GM19324 (cell line): ENCODE results near the gene LIF.

ENCODE experiments used
- ATAC-seq: cut with Tn5 transposase; IDR thresholded peaks from one replicate; pipeline ENCODE4 v1.9.1; 2021; ENCODE audit warnings: mild to moderate bottlenecking, moderate library complexity; ENCODE audit not compliant: unreplicated experiment, low FRiP score

LIF gene

DNA sequence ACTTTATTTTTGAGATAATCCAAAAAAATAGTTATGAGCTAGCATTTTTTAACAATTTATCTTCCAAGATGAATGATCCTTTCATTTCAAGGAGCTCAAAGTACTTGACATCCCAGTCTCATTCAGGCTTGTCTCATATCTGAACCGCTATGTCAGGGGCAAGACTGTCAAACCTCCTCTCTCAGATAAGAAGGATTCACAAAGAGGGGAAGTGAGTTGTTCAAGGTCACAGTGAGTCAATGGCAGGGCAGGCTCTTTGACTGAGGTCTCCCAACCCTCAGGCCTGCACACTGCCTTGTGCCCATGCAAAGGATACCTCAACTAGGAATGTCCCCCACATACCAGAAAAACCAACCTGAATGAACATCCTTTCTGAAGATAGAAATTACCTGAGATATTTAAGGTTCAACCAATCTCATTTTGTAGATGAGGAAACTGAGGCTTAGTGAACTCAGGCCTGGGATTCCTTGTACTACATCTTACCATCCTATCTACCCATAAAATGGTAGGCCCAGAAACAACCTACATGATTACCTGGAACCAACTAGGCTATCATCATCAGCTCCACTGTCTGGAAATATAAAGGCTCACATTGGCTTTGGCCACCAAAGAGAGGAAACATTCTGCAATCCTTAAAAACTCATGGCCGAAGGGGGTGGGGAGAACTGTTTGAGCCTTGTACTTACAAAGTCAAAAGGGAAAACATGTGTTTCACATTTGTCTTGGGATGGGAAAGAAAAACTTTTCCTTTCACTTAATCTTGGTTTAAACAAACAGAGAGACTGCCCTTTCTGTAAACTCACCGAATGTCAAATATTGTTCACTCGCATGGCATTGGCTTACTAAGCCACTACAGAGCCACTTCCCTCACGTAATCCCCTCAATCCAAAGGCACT, 51.1 kb downstream of the LIF start:
- no peak for ATAC-seq

DNA sequence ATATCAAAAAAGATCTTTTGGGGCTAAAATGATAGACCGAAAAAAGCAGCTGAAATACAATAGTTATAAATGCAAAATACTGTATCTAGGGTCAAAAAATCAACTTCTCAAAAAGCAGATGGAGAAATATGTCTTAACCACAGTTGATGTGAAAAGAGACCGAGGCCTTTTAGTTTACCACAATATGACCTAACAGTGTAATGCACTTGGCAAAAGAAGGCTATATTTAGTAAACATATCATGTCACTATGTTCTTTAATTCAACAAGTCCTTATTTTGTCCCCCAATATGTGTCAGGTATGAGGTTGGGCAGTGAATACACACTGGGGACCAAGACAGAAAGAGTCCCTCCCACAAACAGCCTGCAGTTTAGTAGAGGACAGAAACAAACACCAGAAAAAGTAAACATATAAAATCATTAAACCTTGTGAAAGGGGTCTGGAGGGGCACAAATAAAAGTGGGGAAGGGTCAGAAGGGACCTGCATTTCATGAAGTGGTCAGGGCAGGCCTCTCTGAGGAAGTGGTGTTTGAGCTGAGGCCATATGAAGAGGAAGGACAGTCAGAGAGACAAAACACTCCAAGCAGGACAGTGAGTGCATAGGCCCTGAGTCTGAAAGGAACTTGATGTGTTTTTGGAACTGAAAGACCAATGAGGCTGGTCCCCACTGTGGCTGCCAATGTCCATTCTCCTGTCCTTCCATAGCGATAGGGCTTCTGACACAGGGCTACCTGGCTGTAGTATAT, 53.4 kb downstream of the LIF start:
- ATAC-seq, result no peak

DNA sequence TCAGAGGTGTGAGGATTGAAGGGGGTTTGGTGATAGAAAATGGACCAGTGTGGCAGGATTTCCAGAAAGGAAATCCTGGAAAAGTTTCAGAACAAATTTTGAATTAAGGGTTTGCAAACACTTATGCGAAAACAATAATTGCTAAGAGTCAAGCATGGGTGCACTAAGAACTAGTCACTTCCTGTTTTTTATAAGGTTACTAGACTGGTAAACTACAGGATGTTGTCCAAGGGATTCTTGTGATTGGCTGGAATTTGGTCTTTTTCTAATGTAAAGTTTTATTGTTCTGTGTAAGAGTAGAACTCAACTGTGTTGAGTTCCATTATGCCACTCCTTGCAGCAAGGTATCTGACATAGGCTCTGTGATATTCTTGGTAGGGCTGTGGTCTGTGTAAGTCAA, 54.1 kb downstream of the LIF start:
- no peak for ATAC-seq

DNA sequence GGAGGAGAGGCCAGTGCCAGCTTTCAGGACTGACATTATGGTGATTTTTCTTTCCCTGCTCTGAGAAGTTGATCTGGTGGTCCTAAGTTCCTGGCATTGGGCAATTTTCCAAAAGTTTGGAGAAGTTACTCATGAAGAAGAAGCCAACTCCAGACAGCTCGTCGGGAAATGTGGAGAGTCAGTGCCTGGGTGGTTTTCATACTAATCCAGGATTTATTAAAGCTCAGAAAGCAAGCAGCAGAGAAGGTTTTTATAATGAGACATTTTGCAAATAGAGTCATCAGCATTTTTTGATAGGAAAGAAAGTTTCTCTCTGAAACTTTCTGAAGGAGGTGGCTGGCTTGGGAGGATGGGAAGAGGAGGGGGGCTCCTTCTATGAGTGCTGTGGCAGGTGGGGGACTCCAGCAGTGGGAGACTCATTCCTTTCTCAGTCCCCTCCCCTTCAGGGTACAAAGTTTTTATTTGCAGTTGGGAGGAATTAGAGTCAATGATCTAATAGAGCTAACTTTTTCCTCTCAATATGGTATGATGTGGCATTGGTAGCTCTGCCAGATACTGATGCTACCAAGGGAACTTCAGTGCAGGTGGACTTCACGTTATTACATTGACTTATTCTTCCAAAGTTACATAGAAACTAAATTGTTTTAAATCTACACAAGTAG, 55.4 kb downstream of the LIF start:
- no peak for ATAC-seq

DNA sequence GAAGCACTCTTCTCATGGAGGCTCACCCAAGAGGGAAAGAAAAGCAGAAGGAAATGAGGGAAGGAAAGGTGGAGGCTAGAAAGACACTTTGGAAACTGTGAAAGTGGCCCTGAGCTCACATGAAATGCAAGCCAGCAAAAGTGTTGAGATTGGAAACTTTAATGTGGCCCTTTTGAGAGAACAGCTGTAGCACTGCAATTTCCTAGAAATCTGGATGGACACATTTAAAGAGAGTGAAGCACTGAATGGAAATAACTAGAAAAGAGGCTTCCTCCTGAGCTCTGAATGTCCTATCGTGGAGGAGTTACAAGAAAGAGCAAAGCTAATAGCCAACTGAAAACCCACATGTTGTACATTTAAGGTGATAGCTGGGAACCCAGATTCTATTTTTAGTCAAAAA, 56.0 kb downstream of the LIF start:
- ATAC-seq, result no peak
